NCI-H2196 treated with DMSO at 0.1 percent for 48 hours (cell line): Measurements from ENCODE around the gene AGBL3.
"Not testable (repeated sequence)": the region's sequence is repeated elsewhere in the genome, so short reads cannot be mapped to it uniquely, and the experiment has no call there.

Experiments used
- DNase-seq: peaks from one replicate; lab custom pipeline; 2025; ENCODE audit not compliant: unreplicated experiment; lab: John Stamatoyannopoulos, UW

Gene AGBL3

GRCh38 chr7:135074531-135074930, 88.2 kb downstream of the AGBL3 start:
- no peak for DNase-seq

GRCh38 chr7:135075716-135076115, 89.4 kb downstream of the AGBL3 start:
- no peak for DNase-seq

- no peak for DNase-seq
Observed at GRCh38 chr7:135076882-135077281, 90.6 kb downstream of the AGBL3 start.

- DNase-seq, result no peak
Observed at GRCh38 chr7:135077642-135078041, 91.3 kb downstream of the AGBL3 start.

GRCh38 chr7:135078051-135078450, 91.7 kb downstream of the AGBL3 start:
- DNase-seq, result no peak

GRCh38 chr7:135079068-135079467, 92.8 kb downstream of the AGBL3 start:
- DNase-seq, result no peak

- no peak for DNase-seq
Observed at GRCh38 chr7:135083005-135083404, 96.7 kb downstream of the AGBL3 start.

- DNase-seq, result no peak
Observed at GRCh38 chr7:135088566-135088965, 102.3 kb downstream of the AGBL3 start.

GRCh38 chr7:135091717-135092116, 105.4 kb downstream of the AGBL3 start:
- DNase-seq, result no peak

- no peak for DNase-seq
Observed at GRCh38 chr7:135094472-135095237, 108.3 kb downstream of the AGBL3 start.

- no peak for DNase-seq
Observed at GRCh38 chr7:135095450-135095849, 109.1 kb downstream of the AGBL3 start.

GRCh38 chr7:135098391-135098790, 112.1 kb downstream of the AGBL3 start:
- no peak for DNase-seq

- no peak for DNase-seq
Observed at GRCh38 chr7:135100856-135101255, 114.5 kb downstream of the AGBL3 start.

- no peak for DNase-seq
Observed at GRCh38 chr7:135102372-135102771, 116.1 kb downstream of the AGBL3 start.

GRCh38 chr7:135109562-135109961, 123.3 kb downstream of the AGBL3 start:
- DNase-seq, result no peak

- DNase-seq, result no peak
Observed at GRCh38 chr7:135109976-135110375, 123.7 kb downstream of the AGBL3 start.

GRCh38 chr7:135111379-135111778, 125.1 kb downstream of the AGBL3 start:
- no peak for DNase-seq

GRCh38 chr7:135114622-135115021, 128.3 kb downstream of the AGBL3 start:
- no peak for DNase-seq

GRCh38 chr7:135117096-135117495, 130.8 kb downstream of the AGBL3 start:
- DNase-seq, result no peak

GRCh38 chr7:135121868-135122267, 135.6 kb downstream of the AGBL3 start:
- no peak for DNase-seq

GRCh38 chr7:135124631-135125030, 138.3 kb downstream of the AGBL3 start:
- not testable (repeated sequence) for DNase-seq

- no peak for DNase-seq
Observed at GRCh38 chr7:135128931-135129330, 142.6 kb downstream of the AGBL3 start.

GRCh38 chr7:135129579-135129978, 143.3 kb downstream of the AGBL3 start:
- no peak for DNase-seq
